Measurements from ENCODE around the gene TMEM87A.
"Not testable (repeated sequence)": the region's sequence is repeated elsewhere in the genome, so short reads cannot be mapped to it uniquely, and the experiment has no call there.

Gene TMEM87A

GRCh38 chr15:42306681-42307080 is 33.4 kb upstream of the TMEM87A start:
- TF ChIP-seq CTCF (IDR thresholded peaks at IDR 0.05; ENCODE audit: control insufficient read depth, insufficient read depth, low read depth, low read length, missing control alignments), result no peak
- H3K4me3 ChIP-seq (ENCODE audit: control insufficient read depth, low read depth, low read length), result no peak overlapping the region
- DNase-seq (ENCODE audit: low read depth), result no peak

GRCh38 chr15:42301004-42301403 is 27.8 kb upstream of the TMEM87A start:
- not testable (repeated sequence) for H3K4me3 ChIP-seq (ENCODE audit: control insufficient read depth, low read depth, low read length); DNase-seq (ENCODE audit: low read depth)

- no peak overlapping the region for H3K4me3 ChIP-seq (ENCODE audit: control insufficient read depth, low read depth, low read length)
- DNase-seq (ENCODE audit: low read depth), result no peak
- TF ChIP-seq CTCF (IDR thresholded peaks at IDR 0.05; ENCODE audit: control insufficient read depth, insufficient read depth, low read depth, low read length, missing control alignments), result no peak
Measured at GRCh38 chr15:42289166-42289565, 15.9 kb upstream of the TMEM87A start.

- TF ChIP-seq CTCF (IDR thresholded peaks at IDR 0.05; ENCODE audit: control insufficient read depth, insufficient read depth, low read depth, low read length, missing control alignments), result no peak
- H3K4me3 ChIP-seq (ENCODE audit: control insufficient read depth, low read depth, low read length), result no peak overlapping the region
- DNase-seq (ENCODE audit: low read depth), result no peak
Measured at GRCh38 chr15:42287931-42288330, 14.7 kb upstream of the TMEM87A start.

GRCh38 chr15:42286445-42287029 is 13.3 kb upstream of the TMEM87A start:
- no peak for DNase-seq (ENCODE audit: low read depth)
- no peak for TF ChIP-seq CTCF (IDR thresholded peaks at IDR 0.05; ENCODE audit: control insufficient read depth, insufficient read depth, low read depth, low read length, missing control alignments)
- H3K4me3 ChIP-seq (ENCODE audit: control insufficient read depth, low read depth, low read length), result no peak overlapping the region

- no peak for TF ChIP-seq CTCF (IDR thresholded peaks at IDR 0.05; ENCODE audit: control insufficient read depth, insufficient read depth, low read depth, low read length, missing control alignments)
- DNase-seq (ENCODE audit: low read depth), result no peak
- H3K4me3 ChIP-seq (ENCODE audit: control insufficient read depth, low read depth, low read length), result no peak overlapping the region
Measured at GRCh38 chr15:42285034-42285433, 11.8 kb upstream of the TMEM87A start.

- DNase-seq (ENCODE audit: low read depth), result no peak
- TF ChIP-seq CTCF (IDR thresholded peaks at IDR 0.05; ENCODE audit: control insufficient read depth, insufficient read depth, low read depth, low read length, missing control alignments), result no peak
- H3K4me3 ChIP-seq (ENCODE audit: control insufficient read depth, low read depth, low read length), result no peak overlapping the region
Measured at GRCh38 chr15:42284551-42284950, 11.3 kb upstream of the TMEM87A start.

Data from AG09309 (cell line).